Kidney (tissue), 14 donors: ENCODE data around the gene FAM110A. TPM values are rescaled to one million over a fixed set of nuclear protein-coding genes. Genes with fewer than 3 reads are reported as not detected.

ENCODE experiments used
- DNase-seq, 5 donors: peaks; one replicate each; pipeline ENCODE4 v3.0.0-alpha.2; 2013 to 2020
- FAIRE-seq: peaks from 2 replicates; lab custom pipeline; 2012; peaks lifted over from hg19 to GRCh38; lab: Jason Lieb, UNC
- H3K27ac ChIP-seq, 2 donors: one replicate each; pipeline ENCODE4 v1.7.0; 2013; ENCODE audit warnings: low read depth in 2 of 2, low read length in 2 of 2, inconsistent platforms in 1 of 2
- H3K27me3 ChIP-seq: one replicate; pipeline ENCODE4 v1.7.1; 2013; ENCODE audit warnings: low read length, inconsistent platforms; ENCODE audit not compliant: control insufficient read depth, insufficient read depth
- H3K36me3 ChIP-seq, 3 donors: one replicate each; pipeline versions ENCODE4 v1.7.0 to v1.7.1; 2013; ENCODE audit warnings: low read length in 3 of 3, control low read depth in 1 of 3, inconsistent platforms in 1 of 3; ENCODE audit not compliant: insufficient read depth in 3 of 3, control insufficient read depth in 2 of 3
- H3K4me1 ChIP-seq, 3 donors: one replicate each; pipeline versions ENCODE4 v1.7.0 to v1.7.1; 2013; ENCODE audit warnings: low read length in 3 of 3, inconsistent platforms in 1 of 3, low read depth in 1 of 3; ENCODE audit not compliant: control insufficient read depth in 2 of 3, insufficient read depth in 2 of 3
- H3K4me3 ChIP-seq, 3 donors: one replicate each; pipeline versions ENCODE4 v1.7.0 to v1.8.1; 2013; ENCODE audit warnings: low read length in 3 of 3, control low read depth in 1 of 3, inconsistent platforms in 1 of 3
- H3K9ac ChIP-seq, 3 donors: one replicate each; pipeline versions ENCODE4 v1.7.0 to v1.7.1; 2013; ENCODE audit warnings: low read length in 3 of 3, control low read depth in 1 of 3, inconsistent platforms in 1 of 3
- H3K9me3 ChIP-seq, 3 donors: one replicate each; pipeline versions ENCODE4 v1.7.0 to v1.7.1; 2013; ENCODE audit warnings: low read length in 3 of 3, control low read depth in 1 of 3, inconsistent platforms in 1 of 3; ENCODE audit not compliant: control insufficient read depth in 2 of 3, insufficient read depth in 1 of 3
- intact Hi-C: fragments of 100-400 bp; cut with DNase I; formaldehyde crosslinking; loops from one replicate; pipeline ENCODE4 v1.11.1; 2022
- polyA plus RNA-seq: library from polyadenylated mRNA; stranded (reverse); fragments of 350-450 nt; fragmentation: Illumina TruSeq; extraction: RNeasy Lipid Tissue Mini Kit (QIAGEN cat#74804); gene quantifications from one replicate; pipeline ENCODE4 v1.2.3, GENCODE V29; 2014; ENCODE audit warnings: low read depth, low replicate concordance; ENCODE audit not compliant: insufficient read depth
- total RNA-seq: library from RNA; stranded (reverse); fragmentation: NEBNext Ultra II Directional; extraction: Animal tissue kit (Norgen Biotek cat#: 25700); gene quantifications from one replicate; pipeline ENCODE4 v1.2.1, GENCODE V29; 2021
- TF ChIP-seq, protein P1 (sequence below): IDR thresholded peaks from 3 replicates; pipeline ENCODE4 v1.5.1; 2012; ENCODE audit warnings: mild to moderate bottlenecking, moderate library complexity, borderline replicate concordance; ENCODE audit not compliant: insufficient read depth; ENCODE audit errors: extremely low read depth
- donor health status: control.
- donor health status: control.
- donor health status: control.
- donor health status: control.
- donor health status: control.
- donor health status: DM: yes; HTN: yes; CAD: no.
- donor health status: Normal renal cell carcinoma (clear cell type).

FAM110A gene
- total and polyA plus RNA-seq, 2 donors from 2014 or later, result 10.2 to 12.6 TPM

DNA sequence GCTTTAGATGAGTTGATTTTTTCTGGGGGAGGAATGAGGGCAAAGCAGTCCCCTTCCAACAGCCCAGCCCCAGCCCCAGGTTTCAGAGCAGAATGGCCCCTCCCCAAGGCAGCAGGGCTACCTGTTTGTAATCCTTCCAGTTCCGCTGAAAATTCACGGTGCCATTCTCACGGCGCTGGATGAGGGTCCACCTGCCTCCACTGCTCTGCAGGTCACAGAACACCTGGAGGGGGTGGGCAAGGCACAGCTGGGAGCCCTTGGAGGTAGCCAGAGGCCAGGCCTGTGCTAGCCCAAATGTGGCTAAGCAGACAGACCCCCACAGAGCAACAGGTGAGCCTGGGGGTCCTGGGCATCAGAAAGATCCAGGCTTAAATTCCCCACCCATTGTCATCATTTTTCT is 46.1 kb downstream of the FAM110A start:
- TF ChIP-seq, protein P1, sequence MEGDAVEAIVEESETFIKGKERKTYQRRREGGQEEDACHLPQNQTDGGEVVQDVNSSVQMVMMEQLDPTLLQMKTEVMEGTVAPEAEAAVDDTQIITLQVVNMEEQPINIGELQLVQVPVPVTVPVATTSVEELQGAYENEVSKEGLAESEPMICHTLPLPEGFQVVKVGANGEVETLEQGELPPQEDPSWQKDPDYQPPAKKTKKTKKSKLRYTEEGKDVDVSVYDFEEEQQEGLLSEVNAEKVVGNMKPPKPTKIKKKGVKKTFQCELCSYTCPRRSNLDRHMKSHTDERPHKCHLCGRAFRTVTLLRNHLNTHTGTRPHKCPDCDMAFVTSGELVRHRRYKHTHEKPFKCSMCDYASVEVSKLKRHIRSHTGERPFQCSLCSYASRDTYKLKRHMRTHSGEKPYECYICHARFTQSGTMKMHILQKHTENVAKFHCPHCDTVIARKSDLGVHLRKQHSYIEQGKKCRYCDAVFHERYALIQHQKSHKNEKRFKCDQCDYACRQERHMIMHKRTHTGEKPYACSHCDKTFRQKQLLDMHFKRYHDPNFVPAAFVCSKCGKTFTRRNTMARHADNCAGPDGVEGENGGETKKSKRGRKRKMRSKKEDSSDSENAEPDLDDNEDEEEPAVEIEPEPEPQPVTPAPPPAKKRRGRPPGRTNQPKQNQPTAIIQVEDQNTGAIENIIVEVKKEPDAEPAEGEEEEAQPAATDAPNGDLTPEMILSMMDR, result no peak
- no peaks in the 10 kb centered on the region for H3K27me3 ChIP-seq
- intact Hi-C loops, result no loop called here
- DNase-seq (no peak), FAIRE-seq (no peak)
- no peak overlapping the region for H3K9ac ChIP-seq
- H3K27ac ChIP-seq, result no peak overlapping the region
- no peak overlapping the region for H3K4me3 ChIP-seq
- H3K9me3 ChIP-seq, result no peaks in the 10 kb centered on the region
- H3K36me3 ChIP-seq, result no peaks in the 10 kb centered on the region
- no peaks in the 10 kb centered on the region for H3K4me1 ChIP-seq

DNA sequence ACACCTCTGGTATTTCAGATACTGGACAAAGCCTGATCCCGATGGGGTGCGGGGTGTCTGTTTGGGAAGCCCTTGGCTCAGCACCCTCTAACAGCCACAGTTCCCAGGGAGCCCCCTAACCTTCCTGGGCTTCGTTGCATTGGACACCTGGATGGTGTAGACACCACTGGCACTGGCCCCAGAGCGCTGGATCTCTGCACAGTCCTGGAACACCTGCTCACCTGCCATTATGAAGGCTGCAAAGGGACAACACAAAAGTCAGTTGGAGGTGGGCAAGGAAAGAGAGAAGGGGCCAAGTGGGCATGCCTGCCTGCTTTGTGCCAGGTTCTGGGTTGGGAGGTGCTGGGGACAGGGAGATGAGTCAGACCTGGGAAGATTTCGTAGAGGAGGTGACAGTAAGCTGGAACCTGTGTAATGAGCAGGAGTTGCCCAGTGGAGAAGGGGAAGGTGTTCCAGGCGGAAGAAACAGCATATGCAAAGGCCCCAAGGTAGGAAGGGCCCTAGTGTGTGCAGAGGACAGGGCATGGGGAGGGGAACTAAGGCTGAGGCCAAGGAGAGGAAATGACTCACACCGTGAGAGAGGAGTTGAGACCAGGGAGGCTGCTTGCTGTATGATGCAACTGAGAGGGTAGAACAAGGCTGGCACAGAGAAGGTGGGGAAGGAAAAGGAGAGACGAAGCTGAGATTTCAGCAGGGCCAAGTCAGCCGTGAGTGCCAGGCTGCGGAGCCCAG is 47.7 kb downstream of the FAM110A start:
- FAIRE-seq, result no peak
- no peak overlapping the region for H3K27ac ChIP-seq
- TF ChIP-seq, protein P1, result no peak
- no peaks in the 10 kb centered on the region for H3K9me3 ChIP-seq
- H3K4me1 ChIP-seq, result peaks cover 0 to 2% (median 0%) of the 10 kb centered on the region in 3 donors
- no peak for DNase-seq
- no peak overlapping the region for H3K4me3 ChIP-seq
- no peaks in the 10 kb centered on the region for H3K36me3 ChIP-seq
- H3K27me3 ChIP-seq, result no peaks in the 10 kb centered on the region
- H3K9ac ChIP-seq, result no peak overlapping the region
- intact Hi-C loops, result no loop called here

DNA sequence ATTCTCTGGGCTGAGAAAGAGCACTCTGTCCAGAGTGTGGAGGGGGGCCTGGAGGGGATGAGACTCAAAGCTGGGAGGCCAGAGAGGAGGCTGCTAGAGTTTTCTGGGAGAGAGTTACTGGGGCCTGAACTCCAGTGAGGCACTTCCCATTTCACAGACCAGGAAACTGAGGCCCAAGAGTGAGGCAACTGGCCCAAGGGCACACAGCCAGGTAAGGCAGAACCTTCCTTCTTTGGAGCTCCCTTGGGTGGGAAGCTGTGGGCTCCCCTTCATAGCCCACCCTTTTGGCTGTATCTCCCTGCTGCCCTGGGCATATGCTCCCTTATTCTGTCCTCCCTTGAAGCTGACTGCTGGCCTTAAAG is 48.2 kb downstream of the FAM110A start:
- TF ChIP-seq, protein P1, result no peak
- intact Hi-C loops, result no loop called here
- FAIRE-seq, result no peak

More for the DNA sequence above, 48.2 kb downstream of the FAM110A start:
- H3K4me3 ChIP-seq, result no peak overlapping the region
- no peaks in the 10 kb centered on the region for H3K36me3 ChIP-seq
- no peaks in the 10 kb centered on the region for H3K27me3 ChIP-seq
- no peak for DNase-seq
- H3K27ac ChIP-seq, result no peak overlapping the region
- no peaks in the 10 kb centered on the region for H3K9me3 ChIP-seq
- H3K9ac ChIP-seq, result no peak overlapping the region
- H3K4me1 ChIP-seq, result peaks cover 0 to 2% (median 0%) of the 10 kb centered on the region in 3 donors
